ENCODE data around the gene SGCD.

DNA sequence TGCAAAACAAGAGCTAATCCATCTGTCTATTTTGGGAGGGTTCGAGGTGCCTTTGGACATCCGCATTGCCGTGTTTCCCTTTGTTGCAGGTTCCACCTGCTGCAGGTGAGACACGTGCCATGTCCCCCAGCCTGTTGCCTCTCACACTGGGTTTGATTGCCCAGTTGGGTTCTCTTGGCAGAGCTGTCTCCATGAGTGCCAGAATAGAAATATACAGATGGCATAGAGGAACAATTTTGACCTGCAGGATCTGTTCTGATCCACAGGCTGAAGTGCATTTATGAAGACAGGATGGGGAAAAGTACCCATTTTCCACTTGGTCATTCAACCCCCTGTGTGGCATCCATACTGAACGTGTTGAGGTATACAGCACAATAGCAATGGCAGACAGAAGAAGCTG, 178.1 kb downstream of the SGCD start:
- TF ChIP-seq MXI1 (IDR thresholded peaks at IDR 0.05; ENCODE audit: low read depth, low read length), result no peak
- TF ChIP-seq POLR2AphosphoS5 (IDR thresholded peaks at IDR 0.05; ENCODE audit: low read depth, low read length), result no peak
- TF ChIP-seq, protein P1, sequence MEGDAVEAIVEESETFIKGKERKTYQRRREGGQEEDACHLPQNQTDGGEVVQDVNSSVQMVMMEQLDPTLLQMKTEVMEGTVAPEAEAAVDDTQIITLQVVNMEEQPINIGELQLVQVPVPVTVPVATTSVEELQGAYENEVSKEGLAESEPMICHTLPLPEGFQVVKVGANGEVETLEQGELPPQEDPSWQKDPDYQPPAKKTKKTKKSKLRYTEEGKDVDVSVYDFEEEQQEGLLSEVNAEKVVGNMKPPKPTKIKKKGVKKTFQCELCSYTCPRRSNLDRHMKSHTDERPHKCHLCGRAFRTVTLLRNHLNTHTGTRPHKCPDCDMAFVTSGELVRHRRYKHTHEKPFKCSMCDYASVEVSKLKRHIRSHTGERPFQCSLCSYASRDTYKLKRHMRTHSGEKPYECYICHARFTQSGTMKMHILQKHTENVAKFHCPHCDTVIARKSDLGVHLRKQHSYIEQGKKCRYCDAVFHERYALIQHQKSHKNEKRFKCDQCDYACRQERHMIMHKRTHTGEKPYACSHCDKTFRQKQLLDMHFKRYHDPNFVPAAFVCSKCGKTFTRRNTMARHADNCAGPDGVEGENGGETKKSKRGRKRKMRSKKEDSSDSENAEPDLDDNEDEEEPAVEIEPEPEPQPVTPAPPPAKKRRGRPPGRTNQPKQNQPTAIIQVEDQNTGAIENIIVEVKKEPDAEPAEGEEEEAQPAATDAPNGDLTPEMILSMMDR (IDR thresholded peaks at IDR 0.05), result no peak
- TF ChIP-seq GABPA (IDR thresholded peaks at IDR 0.05; ENCODE audit: low read depth), result no peak
- TF ChIP-seq USF1 (IDR thresholded peaks at IDR 0.05; ENCODE audit: borderline replicate concordance, low read depth), result no peak
- TF ChIP-seq NFIC (IDR thresholded peaks at IDR 0.05; ENCODE audit: borderline replicate concordance), result no peak
- TF ChIP-seq, protein P2, sequence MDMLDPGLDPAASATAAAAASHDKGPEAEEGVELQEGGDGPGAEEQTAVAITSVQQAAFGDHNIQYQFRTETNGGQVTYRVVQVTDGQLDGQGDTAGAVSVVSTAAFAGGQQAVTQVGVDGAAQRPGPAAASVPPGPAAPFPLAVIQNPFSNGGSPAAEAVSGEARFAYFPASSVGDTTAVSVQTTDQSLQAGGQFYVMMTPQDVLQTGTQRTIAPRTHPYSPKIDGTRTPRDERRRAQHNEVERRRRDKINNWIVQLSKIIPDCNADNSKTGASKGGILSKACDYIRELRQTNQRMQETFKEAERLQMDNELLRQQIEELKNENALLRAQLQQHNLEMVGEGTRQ (IDR thresholded peaks at IDR 0.05; ENCODE audit: borderline replicate concordance, low read depth, low read length), result no peak
- no peak for TF ChIP-seq EP300 (IDR thresholded peaks at IDR 0.05; ENCODE audit: borderline replicate concordance in 1 of 2, low read depth in 1 of 2, low read length in 1 of 2)
- TF ChIP-seq, protein P3, sequence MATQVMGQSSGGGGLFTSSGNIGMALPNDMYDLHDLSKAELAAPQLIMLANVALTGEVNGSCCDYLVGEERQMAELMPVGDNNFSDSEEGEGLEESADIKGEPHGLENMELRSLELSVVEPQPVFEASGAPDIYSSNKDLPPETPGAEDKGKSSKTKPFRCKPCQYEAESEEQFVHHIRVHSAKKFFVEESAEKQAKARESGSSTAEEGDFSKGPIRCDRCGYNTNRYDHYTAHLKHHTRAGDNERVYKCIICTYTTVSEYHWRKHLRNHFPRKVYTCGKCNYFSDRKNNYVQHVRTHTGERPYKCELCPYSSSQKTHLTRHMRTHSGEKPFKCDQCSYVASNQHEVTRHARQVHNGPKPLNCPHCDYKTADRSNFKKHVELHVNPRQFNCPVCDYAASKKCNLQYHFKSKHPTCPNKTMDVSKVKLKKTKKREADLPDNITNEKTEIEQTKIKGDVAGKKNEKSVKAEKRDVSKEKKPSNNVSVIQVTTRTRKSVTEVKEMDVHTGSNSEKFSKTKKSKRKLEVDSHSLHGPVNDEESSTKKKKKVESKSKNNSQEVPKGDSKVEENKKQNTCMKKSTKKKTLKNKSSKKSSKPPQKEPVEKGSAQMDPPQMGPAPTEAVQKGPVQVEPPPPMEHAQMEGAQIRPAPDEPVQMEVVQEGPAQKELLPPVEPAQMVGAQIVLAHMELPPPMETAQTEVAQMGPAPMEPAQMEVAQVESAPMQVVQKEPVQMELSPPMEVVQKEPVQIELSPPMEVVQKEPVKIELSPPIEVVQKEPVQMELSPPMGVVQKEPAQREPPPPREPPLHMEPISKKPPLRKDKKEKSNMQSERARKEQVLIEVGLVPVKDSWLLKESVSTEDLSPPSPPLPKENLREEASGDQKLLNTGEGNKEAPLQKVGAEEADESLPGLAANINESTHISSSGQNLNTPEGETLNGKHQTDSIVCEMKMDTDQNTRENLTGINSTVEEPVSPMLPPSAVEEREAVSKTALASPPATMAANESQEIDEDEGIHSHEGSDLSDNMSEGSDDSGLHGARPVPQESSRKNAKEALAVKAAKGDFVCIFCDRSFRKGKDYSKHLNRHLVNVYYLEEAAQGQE (IDR thresholded peaks at IDR 0.05; ENCODE audit: low read depth, low read length), result no peak

Data from SK-N-SH (cell line).